IPS-15b (cell line): ENCODE measurements around the gene PRKCA.

Source experiments
- H3K27me3 ChIP-seq: one replicate; pipeline ENCODE4 v1.6.1; 2013; ENCODE audit warnings: low read length; ENCODE audit not compliant: control insufficient read depth, insufficient read depth
- H3K36me3 ChIP-seq: one replicate; pipeline ENCODE4 v1.6.1; 2013; ENCODE audit warnings: low read length; ENCODE audit not compliant: control insufficient read depth, insufficient read depth
- H3K4me1 ChIP-seq: one replicate; pipeline ENCODE4 v1.6.1; 2013; ENCODE audit warnings: mild to moderate bottlenecking, low read length; ENCODE audit not compliant: control insufficient read depth, insufficient read depth
- H3K4me3 ChIP-seq: one replicate; pipeline ENCODE4 v1.5.1; 2013; ENCODE audit warnings: low read depth, low read length
- H3K9ac ChIP-seq: one replicate; pipeline ENCODE4 v1.6.1; 2013; ENCODE audit warnings: low read depth, mild to moderate bottlenecking, low read length
- H3K9me3 ChIP-seq: one replicate; pipeline ENCODE4 v1.6.1; 2013; ENCODE audit warnings: mild to moderate bottlenecking, low read length; ENCODE audit not compliant: control insufficient read depth, insufficient read depth

PRKCA gene

DNA sequence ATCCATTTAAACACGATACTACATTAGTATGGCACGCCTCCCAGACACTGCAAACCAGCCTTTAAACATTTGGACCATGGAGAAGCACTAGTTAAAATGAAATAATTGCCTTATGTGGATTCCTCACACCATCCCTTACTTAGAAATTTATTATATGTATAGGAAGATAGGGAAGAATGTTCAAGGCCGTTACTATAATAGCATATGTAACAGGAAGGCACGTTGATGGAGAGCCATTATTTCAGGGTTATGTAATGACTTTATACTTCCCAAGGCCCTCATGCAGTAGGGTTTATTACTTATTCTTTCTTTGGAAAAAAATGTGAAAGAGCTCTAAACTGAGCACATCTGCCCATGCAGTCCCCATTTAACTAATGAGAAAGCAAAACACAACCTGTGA, 435.9 kb downstream of the PRKCA start:
- Histone ChIP-seq H3K27me3 (no peaks in the 10 kb centered on the region), H3K9me3 (no peaks in the 10 kb centered on the region), H3K9ac (no peak overlapping the region), H3K36me3 (no peaks in the 10 kb centered on the region), H3K4me1 (peaks cover 2% of the 10 kb centered on the region), H3K4me3 (no peak overlapping the region)

DNA sequence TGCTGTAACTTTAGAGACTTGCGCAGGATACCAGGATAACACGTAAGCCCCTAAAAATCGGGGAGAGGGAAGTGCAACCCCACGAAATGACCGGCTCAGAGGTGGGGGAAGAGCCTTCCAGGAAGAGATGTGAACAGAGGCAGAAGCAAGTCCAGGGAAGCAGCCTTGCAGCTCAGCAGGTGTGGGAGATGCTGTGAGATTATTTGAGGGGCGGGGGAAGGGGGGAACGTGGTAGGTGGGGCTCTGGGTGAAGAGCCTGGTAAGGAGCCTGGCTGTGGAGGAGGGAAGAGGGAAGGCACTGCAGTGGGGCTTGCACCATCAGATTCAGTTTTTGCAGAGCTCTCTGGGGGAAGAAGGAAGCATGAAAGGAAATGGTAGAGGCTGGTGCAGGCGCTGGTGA, 437.1 kb downstream of the PRKCA start:
- no peaks in the 10 kb centered on the region for H3K36me3 ChIP-seq
- no peaks in the 10 kb centered on the region for H3K9me3 ChIP-seq
- H3K27me3 ChIP-seq: no peaks in the 10 kb centered on the region
- H3K4me3 ChIP-seq: no peak overlapping the region
- H3K9ac ChIP-seq: no peak overlapping the region
- H3K4me1 ChIP-seq: peaks cover 2% of the 10 kb centered on the region

DNA sequence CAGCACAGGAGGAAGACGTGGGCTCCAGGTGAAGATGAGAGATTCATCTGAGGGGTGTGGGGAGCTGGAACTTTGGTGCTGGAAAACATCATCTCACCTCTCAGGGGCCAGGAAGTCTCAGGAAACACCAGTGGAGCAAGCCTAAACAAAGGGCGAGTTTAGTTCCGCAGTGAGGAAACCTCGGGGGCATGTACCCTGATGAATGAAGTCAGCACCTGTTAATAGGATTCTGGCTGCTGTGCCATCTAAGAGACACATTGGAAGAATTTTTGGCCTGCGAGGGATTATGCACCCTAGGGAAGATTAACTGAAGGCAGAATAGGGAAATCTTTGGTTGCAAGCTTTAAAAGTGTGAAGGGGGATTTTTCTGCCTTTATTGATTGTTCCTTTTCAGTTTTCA, 437.8 kb downstream of the PRKCA start:
- Histone ChIP-seq H3K9ac (no peak overlapping the region), H3K9me3 (no peaks in the 10 kb centered on the region), H3K27me3 (no peaks in the 10 kb centered on the region), H3K4me3 (no peak overlapping the region), H3K4me1 (peaks cover 2% of the 10 kb centered on the region), H3K36me3 (no peaks in the 10 kb centered on the region)

DNA sequence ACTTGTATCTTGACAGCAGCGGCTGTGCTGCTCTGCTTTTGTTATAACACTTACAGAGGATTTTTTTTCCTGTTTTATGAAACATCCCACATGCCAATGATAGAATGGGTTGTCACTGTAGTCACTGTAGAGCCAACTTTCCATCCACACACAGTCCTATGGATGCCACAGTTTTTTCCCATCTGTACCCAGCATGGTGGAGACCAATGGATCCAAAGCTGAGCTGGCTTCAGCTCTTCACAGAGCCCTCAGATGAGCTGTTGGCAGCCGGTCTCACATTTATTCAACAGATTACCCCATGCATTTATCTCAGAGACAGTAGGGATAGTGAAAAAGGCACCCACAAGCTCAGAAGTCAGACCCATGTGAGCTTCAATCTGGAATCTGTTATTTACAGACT, 441.1 kb downstream of the PRKCA start:
- H3K9me3 ChIP-seq: no peaks in the 10 kb centered on the region
- no peaks in the 10 kb centered on the region for H3K36me3 ChIP-seq
- H3K4me3 ChIP-seq: no peak overlapping the region
- H3K27me3 ChIP-seq: no peaks in the 10 kb centered on the region
- peaks cover 2% of the 10 kb centered on the region for H3K4me1 ChIP-seq
- H3K9ac ChIP-seq: no peak overlapping the region

DNA sequence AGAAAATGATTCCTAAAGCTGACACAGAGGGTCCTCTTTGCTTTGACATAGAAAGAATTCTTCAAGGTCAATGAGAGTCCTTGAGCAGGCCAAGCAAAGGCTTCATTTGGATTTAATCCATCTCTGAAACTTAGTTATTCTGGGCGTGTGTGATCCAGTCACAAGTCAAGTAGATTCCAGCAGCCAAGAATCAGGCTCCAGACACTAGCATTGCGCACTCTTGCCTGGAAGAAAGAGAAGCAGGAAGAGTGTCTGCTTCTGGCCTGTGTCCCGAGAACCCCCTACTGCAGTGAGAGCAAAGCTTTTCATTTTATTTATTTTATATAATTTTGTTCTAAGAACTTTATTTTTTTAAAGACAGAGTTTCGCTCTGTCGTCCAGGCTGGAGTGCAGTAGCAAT, 444.3 kb downstream of the PRKCA start:
- H3K4me3 ChIP-seq: no peak overlapping the region
- H3K4me1 ChIP-seq: no peaks in the 10 kb centered on the region
- no peaks in the 10 kb centered on the region for H3K27me3 ChIP-seq
- H3K9me3 ChIP-seq: no peaks in the 10 kb centered on the region
- no peak overlapping the region for H3K9ac ChIP-seq
- H3K36me3 ChIP-seq: no peaks in the 10 kb centered on the region

DNA sequence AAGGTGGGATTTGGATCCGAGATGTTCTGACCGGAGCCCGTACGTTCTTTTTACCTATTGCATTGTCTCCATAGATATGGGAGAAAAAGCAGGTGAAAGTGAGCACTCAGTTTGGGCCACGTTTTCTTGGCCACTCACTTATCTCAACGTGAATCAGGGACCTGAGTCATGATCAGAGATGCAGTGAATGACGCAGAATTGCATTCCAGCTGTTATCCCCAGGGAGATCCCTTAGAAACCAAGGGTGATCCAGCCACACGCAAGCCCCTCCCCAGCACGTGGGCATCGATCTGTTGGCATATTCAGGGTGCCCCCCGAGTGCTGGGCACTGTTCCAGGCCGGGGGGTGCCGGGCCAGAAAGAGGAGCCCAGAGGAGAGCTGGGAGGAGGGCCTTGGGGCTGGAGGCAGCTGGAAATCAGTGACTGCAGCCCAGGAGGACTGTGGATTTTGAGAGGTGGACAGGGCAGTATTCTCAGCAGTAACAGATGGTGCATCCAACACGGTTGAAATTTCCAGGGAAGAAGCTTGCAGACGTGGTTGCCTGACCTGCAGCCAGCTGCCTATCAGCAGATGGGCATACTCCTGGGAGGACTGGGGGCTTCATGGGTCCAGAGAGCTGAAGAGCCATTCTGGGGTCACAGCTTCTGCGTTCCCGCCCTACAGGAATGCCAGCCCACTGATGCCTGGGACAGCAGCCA, 445.3 kb downstream of the PRKCA start:
- H3K9me3 ChIP-seq: no peaks in the 10 kb centered on the region
- no peaks in the 10 kb centered on the region for H3K27me3 ChIP-seq
- H3K9ac ChIP-seq: no peak overlapping the region
- no peak overlapping the region for H3K4me3 ChIP-seq
- H3K4me1 ChIP-seq: no peaks in the 10 kb centered on the region
- H3K36me3 ChIP-seq: no peaks in the 10 kb centered on the region

DNA sequence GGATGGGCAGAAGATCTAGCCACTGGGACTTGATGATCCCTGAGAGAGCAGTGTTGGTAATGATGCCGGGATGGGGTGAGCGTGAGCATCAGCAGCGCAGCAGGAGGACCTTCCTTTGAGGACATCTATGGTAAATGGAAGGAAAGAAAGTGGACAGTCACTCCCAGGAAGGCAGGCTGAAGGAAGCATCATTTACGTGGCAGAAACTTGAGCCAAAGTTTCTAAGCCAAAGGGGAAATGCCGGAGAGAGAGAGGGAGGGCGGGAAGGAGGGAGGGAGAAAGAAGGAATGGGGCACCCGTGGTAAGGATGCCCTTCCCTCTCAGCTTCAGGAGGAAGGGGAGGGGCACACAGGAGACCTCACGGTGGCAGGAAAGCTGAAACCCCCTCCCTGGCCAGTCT, 446.2 kb downstream of the PRKCA start:
- no peak overlapping the region for H3K4me3 ChIP-seq
- no peaks in the 10 kb centered on the region for H3K27me3 ChIP-seq
- no peaks in the 10 kb centered on the region for H3K9me3 ChIP-seq
- no peaks in the 10 kb centered on the region for H3K36me3 ChIP-seq
- H3K4me1 ChIP-seq: no peaks in the 10 kb centered on the region
- H3K9ac ChIP-seq: no peak overlapping the region

DNA sequence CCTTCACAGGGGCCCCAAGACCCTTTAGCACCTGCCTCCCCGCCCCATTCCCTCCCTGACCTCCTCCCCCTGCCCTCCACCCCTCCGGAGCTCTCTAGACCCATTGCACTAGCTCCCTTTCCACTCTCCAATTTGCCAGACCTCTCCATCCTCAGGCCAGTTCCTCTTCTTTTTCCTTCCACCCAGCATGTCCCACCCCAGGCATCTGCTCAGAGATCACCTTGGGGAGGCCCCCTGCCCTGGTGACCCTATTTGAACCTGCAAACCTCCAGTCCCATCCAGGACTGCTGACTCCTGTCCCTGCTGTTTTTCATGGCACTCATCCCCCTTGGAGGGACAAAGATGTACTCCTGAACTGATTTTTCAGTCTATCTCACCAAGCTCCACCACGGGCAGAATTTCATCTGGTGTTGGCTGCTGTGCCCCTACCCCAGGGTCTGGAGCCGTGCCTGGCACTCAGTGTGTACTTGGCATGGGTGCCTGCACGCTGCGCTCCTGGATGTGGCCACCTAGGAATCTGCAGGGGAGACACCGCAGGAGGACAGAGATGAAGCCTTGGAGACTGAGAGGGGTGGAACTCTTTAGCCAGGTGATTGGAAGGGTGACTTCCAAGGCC, 446.9 kb downstream of the PRKCA start:
- no peak overlapping the region for H3K9ac ChIP-seq
- H3K4me1 ChIP-seq: no peaks in the 10 kb centered on the region
- H3K4me3 ChIP-seq: no peak overlapping the region
- H3K9me3 ChIP-seq: no peaks in the 10 kb centered on the region
- H3K36me3 ChIP-seq: no peaks in the 10 kb centered on the region
- H3K27me3 ChIP-seq: no peaks in the 10 kb centered on the region

DNA sequence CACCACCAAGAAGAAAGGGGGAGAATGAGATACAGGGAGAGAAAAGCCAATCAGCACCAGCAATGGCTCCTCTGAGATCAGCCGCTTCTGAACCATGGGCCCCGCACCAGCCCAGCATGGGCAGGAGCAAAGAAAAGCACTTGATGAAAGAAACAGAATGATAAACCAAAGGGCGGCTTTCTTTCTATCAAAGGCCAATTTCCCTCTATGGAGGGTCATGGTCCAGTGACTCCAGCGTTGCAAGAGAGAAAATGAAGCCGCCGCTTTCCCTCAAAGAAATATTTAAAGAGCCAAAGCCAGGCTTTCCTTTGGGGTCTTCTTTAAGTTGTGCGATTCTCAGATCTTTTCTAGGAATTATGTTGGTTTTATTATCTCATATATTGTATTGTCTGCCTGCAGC, 447.7 kb downstream of the PRKCA start:
- no peaks in the 10 kb centered on the region for H3K27me3 ChIP-seq
- no peaks in the 10 kb centered on the region for H3K36me3 ChIP-seq
- H3K9me3 ChIP-seq: no peaks in the 10 kb centered on the region
- no peak overlapping the region for H3K9ac ChIP-seq
- H3K4me3 ChIP-seq: no peak overlapping the region
- H3K4me1 ChIP-seq: no peaks in the 10 kb centered on the region

DNA sequence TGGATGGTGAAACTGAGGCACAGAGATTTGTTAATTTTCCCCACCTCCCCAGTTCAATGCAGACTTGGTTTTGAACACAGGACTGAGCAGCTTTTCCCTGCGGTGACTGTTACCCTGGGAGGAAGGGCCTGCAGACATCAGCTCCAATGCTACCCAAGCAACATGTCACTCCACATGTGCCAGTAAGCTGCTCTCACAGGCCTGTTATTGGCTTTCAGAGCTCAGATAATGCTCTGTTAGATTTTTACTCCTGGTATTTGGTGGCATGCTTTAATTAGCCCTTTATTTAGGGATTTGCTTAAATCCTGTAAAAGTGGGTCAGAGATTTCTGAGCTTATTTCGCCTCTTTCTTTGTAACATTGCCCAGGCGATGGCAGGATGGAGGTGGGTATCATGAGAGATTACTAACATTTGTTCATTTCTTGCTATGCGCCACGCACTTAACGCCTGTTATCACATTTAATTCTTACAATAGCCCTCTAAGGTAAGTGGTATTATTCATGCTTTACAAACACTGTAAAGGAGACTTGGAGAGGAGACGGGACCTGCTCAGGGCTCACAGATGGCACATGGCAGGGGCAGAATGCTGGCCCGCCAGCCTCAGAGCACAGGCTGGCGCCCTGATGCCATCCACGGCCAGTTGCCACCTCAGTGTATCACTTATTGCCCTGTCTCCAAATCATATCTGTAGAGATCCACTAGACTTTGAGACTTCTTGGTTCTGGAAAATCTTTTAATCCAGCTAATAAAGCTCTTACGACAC, 448.5 kb downstream of the PRKCA start:
- Histone ChIP-seq H3K9me3 (no peaks in the 10 kb centered on the region), H3K4me1 (no peaks in the 10 kb centered on the region), H3K4me3 (no peak overlapping the region), H3K9ac (no peak overlapping the region), H3K36me3 (no peaks in the 10 kb centered on the region), H3K27me3 (no peaks in the 10 kb centered on the region)

DNA sequence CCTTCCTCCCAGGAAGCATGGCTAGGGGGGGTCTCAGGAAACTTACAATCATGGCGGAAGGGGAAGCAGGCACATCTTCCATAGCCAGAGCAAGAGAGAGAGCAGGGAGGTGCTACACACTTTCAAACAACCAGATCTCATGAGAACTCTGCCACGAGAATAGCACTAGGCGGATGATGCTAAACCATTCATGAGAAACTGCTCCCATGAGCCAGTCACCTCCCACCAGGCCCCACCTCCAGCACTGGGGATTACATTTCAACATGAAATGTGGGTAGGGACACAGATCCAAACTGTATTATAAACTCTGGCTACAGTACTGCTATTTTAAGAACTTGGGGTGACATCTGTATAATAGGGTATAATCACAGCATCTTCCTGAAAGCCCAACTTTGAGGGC, 449.4 kb downstream of the PRKCA start:
- no peaks in the 10 kb centered on the region for H3K36me3 ChIP-seq
- no peak overlapping the region for H3K9ac ChIP-seq
- H3K27me3 ChIP-seq: no peaks in the 10 kb centered on the region
- H3K4me3 ChIP-seq: no peak overlapping the region
- no peaks in the 10 kb centered on the region for H3K9me3 ChIP-seq
- H3K4me1 ChIP-seq: no peaks in the 10 kb centered on the region

DNA sequence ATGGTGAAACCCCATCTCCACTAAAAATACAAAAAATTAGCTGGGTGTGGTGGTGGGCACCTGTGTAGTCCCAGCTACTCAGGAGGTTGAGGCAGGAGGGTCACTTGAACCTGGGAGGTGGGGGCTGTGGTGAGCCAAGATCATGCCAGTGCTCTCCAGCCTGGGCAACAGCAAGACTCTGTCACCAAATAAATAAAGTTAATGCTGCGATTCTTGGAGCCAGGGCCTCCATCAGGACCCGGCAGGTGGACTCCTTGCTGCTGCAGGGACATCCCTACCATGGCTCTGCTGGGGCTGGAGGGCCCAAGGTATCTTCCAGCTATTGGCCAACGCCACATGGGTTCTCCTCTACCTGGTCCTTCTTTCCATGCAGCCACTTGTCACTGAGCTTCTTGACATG, 450.0 kb downstream of the PRKCA start:
- Histone ChIP-seq H3K27me3 (no peaks in the 10 kb centered on the region), H3K4me1 (no peaks in the 10 kb centered on the region)

More for the DNA sequence above, 450.0 kb downstream of the PRKCA start:
- H3K9me3 ChIP-seq: no peaks in the 10 kb centered on the region
- H3K9ac ChIP-seq: no peak overlapping the region
- no peaks in the 10 kb centered on the region for H3K36me3 ChIP-seq
- H3K4me3 ChIP-seq: no peak overlapping the region
